ENCODE results near the gene ZNF700.

GRCh38 chr19:11973019-11973810, 48.3 kb downstream of the ZNF700 start:
- TF ChIP-seq CTCF (IDR thresholded peaks at IDR 0.05): no peak
- TF ChIP-seq POLR2AphosphoS5 (IDR thresholded peaks at IDR 0.05): no peak
